NCI-H524 (cell line): ENCODE measurements around the gene MAGOH.

ENCODE experiments used
- DNase-seq, 2 experiments: peaks; one replicate each; lab custom pipeline; 2025; lab: John Stamatoyannopoulos, UW

MAGOH gene

DNA sequence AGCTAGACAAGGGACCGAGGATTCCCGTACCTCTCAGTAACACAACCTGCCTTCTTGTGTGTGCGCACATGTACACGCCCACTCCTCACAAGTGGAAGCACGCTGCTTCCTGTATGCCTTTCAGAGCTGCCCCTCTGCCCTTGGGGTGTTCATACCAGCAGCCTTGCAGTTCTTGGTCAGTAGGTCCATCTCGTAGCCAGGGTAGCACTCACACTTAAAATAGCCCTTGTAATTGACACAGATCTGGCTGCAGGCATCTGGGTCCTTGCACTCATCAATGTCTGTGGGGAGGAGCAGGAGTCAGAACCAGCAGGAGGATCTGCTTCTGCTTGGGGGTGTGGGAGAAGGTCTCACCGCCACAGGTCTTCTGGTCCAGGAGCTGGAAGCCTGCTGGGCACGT, 32.6 kb upstream of the MAGOH start:
- DNase-seq: no peak

DNA sequence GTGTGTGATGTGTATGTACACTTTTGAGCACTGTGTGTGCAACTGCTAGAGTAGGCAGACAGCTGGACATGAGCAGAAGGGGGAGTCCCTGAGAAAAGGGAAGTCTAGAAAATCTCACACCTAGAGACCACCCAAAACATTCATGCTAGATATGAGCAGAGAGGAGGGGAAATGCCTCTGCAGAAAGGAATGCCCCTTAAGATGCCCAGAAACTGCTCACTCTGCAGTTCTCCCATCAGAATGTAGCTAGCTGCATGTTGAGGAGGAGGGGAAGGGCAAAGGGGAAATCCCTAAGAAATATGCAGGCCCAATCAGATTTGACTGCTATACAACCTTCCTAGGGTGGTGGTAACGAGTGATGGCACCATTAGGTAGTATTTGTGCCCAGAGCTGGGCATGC, 31.8 kb upstream of the MAGOH start:
- no peak for DNase-seq

GRCh38 chr1:53267761-53268160, 29.4 kb upstream of the MAGOH start:
- no peak for DNase-seq

DNA sequence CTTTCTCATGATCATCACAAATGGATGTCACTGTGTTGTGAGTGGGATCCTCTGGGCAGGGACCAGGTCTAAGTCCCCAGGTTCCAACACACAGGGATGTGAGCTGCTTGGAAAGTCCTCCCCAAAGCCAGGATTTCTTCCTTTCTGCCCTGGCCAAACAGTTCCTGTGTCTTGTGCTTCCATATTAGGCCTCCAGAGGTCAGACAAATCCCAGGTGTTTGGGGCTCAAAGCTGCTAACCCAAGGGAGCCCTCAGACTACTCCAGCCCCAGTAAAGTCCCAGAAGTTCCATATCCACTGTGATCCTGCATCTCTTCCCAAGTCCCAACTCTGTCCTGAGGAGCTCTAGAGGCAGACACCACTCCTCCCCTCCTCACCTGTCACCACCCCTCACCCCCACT, 27.7 kb upstream of the MAGOH start:
- DNase-seq: peak in 1 of 2 experiments; percentile 47

DNA sequence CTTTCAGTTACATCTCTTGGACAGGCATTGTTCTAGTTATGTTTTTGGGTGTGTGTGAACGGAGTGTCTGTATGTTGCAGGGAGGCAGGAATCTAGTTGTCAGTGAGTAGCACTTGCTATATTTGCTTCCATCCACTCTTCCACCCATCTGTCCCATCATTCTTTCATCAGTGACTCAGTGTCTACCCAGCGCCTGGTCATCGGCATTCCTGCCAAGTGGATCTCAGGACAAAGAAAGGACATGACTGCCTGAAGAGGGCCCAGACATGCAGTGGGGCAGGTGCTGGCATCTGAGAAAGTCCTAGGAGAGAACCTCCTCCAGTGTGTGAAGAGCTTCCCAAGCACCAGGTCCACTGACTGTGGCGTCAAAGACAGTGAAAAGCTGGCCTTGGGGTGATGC, 27.3 kb upstream of the MAGOH start:
- DNase-seq: no peak

- DNase-seq: no peak
Observed at GRCh38 chr1:53264048-53264447, 25.7 kb upstream of the MAGOH start.

- no peak for DNase-seq
Observed at GRCh38 chr1:53262000-53262399, 23.7 kb upstream of the MAGOH start.

DNA sequence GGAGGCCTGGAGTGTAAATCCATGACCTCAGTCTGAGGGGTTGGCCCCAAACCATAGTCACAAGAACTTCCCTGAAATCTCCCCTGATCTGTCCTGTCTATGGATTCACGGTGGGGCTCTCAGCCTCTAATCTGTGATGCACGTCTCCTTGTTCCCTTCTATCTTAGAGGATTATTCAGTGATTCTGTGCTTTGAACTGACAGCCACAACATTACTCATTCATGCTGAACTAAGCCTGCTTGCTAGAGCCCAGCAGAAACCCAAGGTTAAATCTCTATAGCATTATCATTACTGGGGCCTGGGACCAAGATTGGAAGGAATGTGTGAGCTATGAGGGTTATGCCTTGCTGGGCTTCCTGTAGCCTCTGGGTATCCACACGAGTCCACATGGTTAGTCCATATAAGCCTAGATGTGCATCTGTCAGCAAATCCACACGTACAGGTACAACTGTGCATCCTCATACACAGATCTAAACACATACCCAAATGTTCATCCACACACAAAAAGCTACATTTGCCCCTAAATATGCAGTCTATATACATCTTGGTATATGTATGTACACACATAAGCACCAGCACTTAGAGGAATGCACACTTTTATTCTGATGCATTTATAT, 22.4 kb upstream of the MAGOH start:
- no peak for DNase-seq

DNA sequence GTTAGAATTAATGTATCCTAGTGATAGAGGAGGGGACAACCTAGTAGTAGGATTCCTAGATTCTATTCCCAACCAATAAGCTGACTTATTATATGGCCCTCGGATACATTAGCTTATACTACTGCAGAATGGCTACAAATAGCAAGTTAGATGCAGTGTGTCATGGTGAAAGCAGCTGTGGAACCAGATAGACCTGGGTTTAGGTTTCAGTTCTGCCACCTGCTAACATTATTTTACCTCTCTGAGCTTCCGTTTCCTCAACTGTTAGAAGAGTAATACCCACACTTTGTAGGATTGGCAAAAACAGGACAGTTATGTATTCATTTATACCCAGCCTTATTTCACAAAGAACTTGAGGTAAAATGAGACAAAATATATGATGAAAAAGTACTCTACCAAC, 21.6 kb upstream of the MAGOH start:
- DNase-seq: no peak

DNA sequence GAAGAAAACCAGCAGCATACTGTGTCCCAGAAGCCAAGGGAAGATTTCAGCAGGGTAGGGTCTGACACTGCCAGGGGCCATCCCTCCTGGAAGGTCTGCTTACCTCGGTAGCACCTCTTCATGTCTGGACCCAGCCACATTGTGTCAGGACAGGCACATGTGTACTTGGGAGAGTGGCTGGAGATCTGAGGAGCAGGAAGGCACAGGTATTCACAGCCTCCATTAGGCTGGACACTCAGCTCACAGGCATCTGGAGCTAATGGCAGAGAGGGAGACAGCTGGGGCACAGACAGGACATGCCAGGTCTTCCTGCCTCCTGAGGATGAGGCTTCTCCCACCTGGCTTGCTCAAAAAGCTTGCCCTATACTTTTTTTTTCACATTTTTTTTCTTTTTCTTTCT, 19.9 kb upstream of the MAGOH start:
- DNase-seq: no peak

DNA sequence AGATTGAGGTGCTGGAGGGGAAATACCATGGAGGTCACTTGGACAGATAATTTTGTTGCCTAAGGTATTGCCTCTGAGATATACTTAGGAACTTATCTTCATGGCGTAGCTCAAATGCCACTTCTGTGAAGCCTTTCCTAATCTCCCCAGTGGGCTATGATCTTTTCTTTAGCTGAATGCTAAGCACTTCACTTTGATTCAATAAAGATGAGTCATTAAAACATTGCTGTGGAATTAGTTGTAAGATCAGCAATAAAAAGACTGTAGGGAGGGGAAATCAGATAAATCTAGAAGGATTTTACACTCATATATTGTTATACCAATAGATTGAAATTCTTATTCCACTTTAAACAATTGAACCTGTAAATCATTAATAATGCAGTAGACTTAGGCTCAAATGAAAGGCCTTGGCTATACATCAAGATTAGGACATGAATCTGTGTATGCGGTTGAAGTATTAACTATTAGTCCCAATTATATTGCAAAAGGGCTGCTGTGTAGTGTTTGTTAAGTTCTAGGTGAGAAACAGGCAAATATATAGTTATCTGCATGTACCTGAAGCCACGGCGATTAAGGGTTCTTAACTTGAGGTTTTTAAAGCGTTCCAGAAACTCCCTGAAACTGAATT, 19.2 kb upstream of the MAGOH start:
- no peak for DNase-seq

- no peak for DNase-seq
Observed at GRCh38 chr1:53256511-53257453, 18.5 kb upstream of the MAGOH start.

DNA sequence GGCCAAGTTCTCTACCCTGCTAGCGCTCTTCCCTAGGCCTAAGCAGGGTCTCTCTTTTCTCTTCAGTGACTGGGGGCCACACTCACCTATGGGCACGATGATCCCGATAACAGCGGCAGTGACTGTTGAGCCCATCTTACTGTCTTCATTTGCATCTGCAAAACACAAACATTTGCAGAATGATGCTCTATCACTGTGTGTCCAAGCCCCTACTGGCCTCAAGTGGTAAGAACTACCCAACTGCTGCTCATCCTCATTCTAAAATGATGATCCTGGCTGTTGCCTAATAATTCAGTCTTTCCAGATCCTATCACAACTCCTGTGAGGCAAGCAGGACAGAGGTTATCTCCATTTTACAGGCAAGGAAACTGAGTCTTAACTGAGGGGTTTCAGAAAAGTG, 16.7 kb upstream of the MAGOH start:
- no peak for DNase-seq

- no peak for DNase-seq
Observed at GRCh38 chr1:53254011-53254640, 15.8 kb upstream of the MAGOH start.

GRCh38 chr1:53250325-53250724, 12.0 kb upstream of the MAGOH start:
- DNase-seq: no peak

DNA sequence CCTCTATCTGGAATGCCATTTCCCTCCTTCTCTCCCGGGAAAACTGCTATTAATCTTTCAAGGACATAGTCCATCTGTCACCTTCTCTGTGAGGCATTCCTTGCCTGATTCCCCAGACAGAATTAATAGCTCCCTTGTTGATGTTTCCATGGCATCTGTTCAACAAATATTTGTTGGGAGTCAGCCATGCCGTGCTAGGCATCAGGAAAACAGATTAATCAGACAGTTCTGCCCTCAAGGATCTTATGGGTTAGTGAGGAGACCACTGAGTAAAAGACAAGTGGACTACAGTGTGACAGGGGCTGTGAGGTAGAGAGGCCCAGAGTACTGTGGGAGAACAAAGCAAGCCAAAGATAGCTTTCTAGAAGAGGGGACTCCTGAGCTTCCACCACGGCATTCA, 11.4 kb upstream of the MAGOH start:
- peak; percentile 93 to 96 for DNase-seq

GRCh38 chr1:53246261-53247134, 8.2 kb upstream of the MAGOH start:
- no peak for DNase-seq

DNA sequence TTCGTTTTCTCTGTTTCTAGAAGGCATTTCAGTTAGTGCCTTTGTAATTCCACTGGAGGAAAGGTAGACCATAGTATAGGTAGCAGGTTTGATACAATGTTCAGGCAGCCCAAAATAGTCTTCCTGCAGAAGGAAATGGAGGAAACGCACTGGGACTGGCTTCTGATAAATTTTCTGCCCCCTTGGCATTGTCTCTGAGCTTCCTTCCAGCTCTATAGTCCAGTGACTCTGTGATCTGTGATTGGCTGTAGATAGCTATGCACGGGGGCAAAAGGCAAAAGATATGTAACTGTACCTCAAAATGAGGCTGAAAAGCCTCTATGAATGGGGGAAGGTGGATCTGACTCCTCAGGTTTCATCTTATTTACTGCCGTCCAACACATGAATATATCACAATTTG, 5.8 kb upstream of the MAGOH start:
- DNase-seq: no peak

GRCh38 chr1:53242381-53242780, 4.1 kb upstream of the MAGOH start:
- no peak for DNase-seq

DNA sequence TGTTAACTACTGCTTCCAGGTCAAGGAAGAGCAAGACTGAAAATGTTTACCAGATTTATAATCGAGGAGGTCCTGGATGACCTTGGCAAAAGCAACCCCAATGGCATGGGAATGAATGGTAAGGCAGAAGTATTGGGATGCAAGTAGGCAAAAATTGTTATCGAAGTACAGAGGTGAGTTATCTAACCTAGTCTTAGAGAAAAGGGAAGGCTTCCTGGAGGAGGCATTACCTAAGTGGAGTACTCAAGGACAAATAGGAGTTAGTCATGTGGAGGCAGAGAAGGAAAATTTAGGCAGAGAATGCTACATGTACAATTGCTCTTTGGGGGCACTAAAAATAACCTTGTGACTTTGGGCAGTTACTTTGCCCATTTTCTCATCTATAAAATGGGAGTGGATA, 3.5 kb upstream of the MAGOH start:
- DNase-seq: no peak

GRCh38 chr1:53237638-53238037, 680 bp downstream of the MAGOH start:
- no peak for DNase-seq

- no peak for DNase-seq
Observed at GRCh38 chr1:53220962-53221286, 17.4 kb downstream of the MAGOH start.
